DND-41 (cell line): Measurements from ENCODE around the gene LCAT.

ENCODE experiments used
- ATAC-seq: fragments of 200-7000 bp; cut with Tn5 transposase; 3 replicates; pipeline ENCODE4 v1.9.1; 2021; ENCODE audit warnings: low read depth; ENCODE audit not compliant: insufficient read depth
- DNase-seq: peaks from one replicate; pipeline ENCODE4 v3.0.0-alpha.2; 2020
- H2AFZ ChIP-seq: 2 replicates; pipeline ENCODE4 v1.6.0; 2012; ENCODE audit warnings: low read depth, low read length
- H3K27ac ChIP-seq: 2 replicates; pipeline ENCODE4 v1.5.1; 2012; ENCODE audit warnings: low read length, inconsistent platforms
- H3K27me3 ChIP-seq: fragments of 200-600 bp; sonication (generic); 2 replicates; pipeline ENCODE4 v1.6.0; 2012; ENCODE audit warnings: low read length, mild to moderate bottlenecking, inconsistent platforms; ENCODE audit not compliant: insufficient read depth, poor library complexity
- H3K36me3 ChIP-seq: 2 replicates; pipeline ENCODE4 v1.5.1; 2012; ENCODE audit warnings: low read length, inconsistent platforms; ENCODE audit not compliant: insufficient read depth
- H3K4me1 ChIP-seq: 2 replicates; pipeline ENCODE4 v1.5.1; 2012; ENCODE audit warnings: mild to moderate bottlenecking, low read length; ENCODE audit not compliant: insufficient read depth
- H3K4me2 ChIP-seq: 2 replicates; pipeline ENCODE4 v1.6.0; 2012; ENCODE audit warnings: mild to moderate bottlenecking, moderate library complexity, low read length, inconsistent platforms; ENCODE audit not compliant: insufficient read depth
- H3K4me3 ChIP-seq, 2 experiments: fragments of 200-600 bp in 1 of 2; shearing (Covaris generic) in 1 of 2; 2 replicates each; pipeline ENCODE4 v1.5.1; 2012 to 2016; ENCODE audit warnings: inconsistent platforms in 2 of 2, low read length in 2 of 2, mild to moderate bottlenecking in 2 of 2, low read depth in 1 of 2, moderate library complexity in 1 of 2
- H3K79me2 ChIP-seq: 2 replicates; pipeline ENCODE4 v1.6.0; 2012; ENCODE audit warnings: low read length, inconsistent platforms; ENCODE audit not compliant: insufficient read depth
- H3K9ac ChIP-seq: 2 replicates; pipeline ENCODE4 v1.6.0; 2012; ENCODE audit warnings: low read depth, mild to moderate bottlenecking, inconsistent platforms, low read length, moderate library complexity
- H3K9me3 ChIP-seq: 2 replicates; pipeline ENCODE4 v1.5.1; 2012; ENCODE audit warnings: low read length, moderate library complexity, mild to moderate bottlenecking, inconsistent platforms; ENCODE audit not compliant: insufficient read depth, severe bottlenecking
- H4K20me1 ChIP-seq: 2 replicates; pipeline ENCODE4 v1.6.0; 2012; ENCODE audit warnings: low read length; ENCODE audit not compliant: insufficient read depth
- CTCF ChIP-seq: IDR thresholded peaks from 2 replicates; pipeline ENCODE4 v1.5.1; 2012; ENCODE audit warnings: borderline replicate concordance, low read length, moderate library complexity, mild to moderate bottlenecking; ENCODE audit not compliant: poor library complexity, severe bottlenecking; ENCODE audit errors: extremely low read depth
- EZH2 ChIP-seq: IDR thresholded peaks from 3 replicates; pipeline ENCODE4 v1.6.1; 2012; ENCODE audit warnings: borderline replicate concordance, low read depth, mild to moderate bottlenecking, moderate library complexity, low read length, inconsistent platforms; ENCODE audit not compliant: severe bottlenecking

The LCAT gene

GRCh38 chr16:67990018-67990386, 46.1 kb upstream of the LCAT start:
- ATAC-seq (no peak), DNase-seq (no peak)
- TF ChIP-seq CTCF (no peak), EZH2 (no peak)
- Histone ChIP-seq H3K27me3 (no peaks in the 10 kb centered on the region), H3K36me3 (no peaks in the 10 kb centered on the region), H3K4me2 (no peak overlapping the region), H3K9me3 (no peaks in the 10 kb centered on the region), H3K27ac (no peak overlapping the region), H4K20me1 (no peaks in the 10 kb centered on the region; the same call in 1 of the 2 replicates), H3K79me2 (no peaks in the 10 kb centered on the region), H3K4me1 (peaks cover 17% of the 10 kb centered on the region), H2AFZ (no peak overlapping the region), H3K9ac (no peak overlapping the region), H3K4me3 (no peak overlapping the region)

GRCh38 chr16:67989322-67990017, 45.5 kb upstream of the LCAT start:
- Histone ChIP-seq H4K20me1 (no peaks in the 10 kb centered on the region; the same call in 1 of the 2 replicates), H3K36me3 (no peaks in the 10 kb centered on the region), H3K9me3 (no peaks in the 10 kb centered on the region), H3K4me1 (peaks cover 23% of the 10 kb centered on the region), H3K4me2 (no peak overlapping the region), H3K4me3 (no peak overlapping the region), H3K79me2 (no peaks in the 10 kb centered on the region), H3K9ac (no peak overlapping the region), H3K27ac (no peak overlapping the region), H2AFZ (no peak overlapping the region), H3K27me3 (no peaks in the 10 kb centered on the region)
- no peak for ATAC-seq
- DNase-seq, result no peak
- TF ChIP-seq EZH2 (no peak), CTCF (no peak)

GRCh38 chr16:67988675-67989074, 44.8 kb upstream of the LCAT start:
- ATAC-seq, result no peak
- no peak overlapping the region for H2AFZ ChIP-seq

More at GRCh38 chr16:67988675-67989074, 44.8 kb upstream of the LCAT start:
- no peaks in the 10 kb centered on the region; the same call in 1 of the 2 replicates for H4K20me1 ChIP-seq
- peaks cover 25% of the 10 kb centered on the region for H3K4me1 ChIP-seq
- H3K4me2 ChIP-seq, result no peak overlapping the region
- no peaks in the 10 kb centered on the region for H3K36me3 ChIP-seq
- no peaks in the 10 kb centered on the region for H3K27me3 ChIP-seq
- TF ChIP-seq CTCF, result no peak
- H3K27ac ChIP-seq, result no peak overlapping the region
- no peak overlapping the region for H3K4me3 ChIP-seq
- no peak for DNase-seq
- H3K9ac ChIP-seq, result no peak overlapping the region
- H3K9me3 ChIP-seq, result no peaks in the 10 kb centered on the region
- H3K79me2 ChIP-seq, result no peaks in the 10 kb centered on the region
